K562 (cell line): ENCODE measurements around the gene MICAL2. TPM values are rescaled to one million over a fixed set of nuclear protein-coding genes. Genes with fewer than 3 reads are reported as not detected.

Experiments
- ATAC-seq: fragments of 200-7000 bp; cut with Tn5 transposase; 3 replicates; pipeline ENCODE4 v1.9.1; 2020; ENCODE audit warnings: moderate library complexity
- BruUV-seq: library from RNA; stranded (reverse); fragments of 400-500 nt; replicated peaks from 2 replicates; lab custom pipeline; 2021; lab: Mats Ljungman, UMichigan
- CTCF ChIA-PET: fragments of 300-600 bp; formaldehyde crosslinking; extraction: SDS; loops from one replicate; lab custom pipeline; 2021; ENCODE audit warnings: low intra/inter-chr PET ratio; lab: Yijun Ruan, JAX
- POLR2A ChIA-PET: fragments of 300-600, 350-650 bp; sonication (Branson Sonifier 250); formaldehyde crosslinking; extraction: SDS; loops from one replicate; lab custom pipeline; 2021; ENCODE audit warnings: antibody characterized with exemption, inconsistent platforms; lab: Yijun Ruan, JAX
- DNase-seq, 4 experiments: peaks; one replicate each; pipeline versions ENCODE4 v3.0.0 to v3.0.0-alpha.2; 2011 to 2018; ENCODE audit warnings: low spot score in 3 of 4, mixed read lengths in 3 of 4; ENCODE audit errors: extremely low read depth in 1 of 4
- FAIRE-seq: peaks from 2 replicates; lab custom pipeline; 2011; peaks lifted over from hg19 to GRCh38; lab: Jason Lieb, UNC
- H2AFZ ChIP-seq: 2 replicates; pipeline ENCODE4 v1.6.0; 2011; ENCODE audit warnings: low read depth, low read length, control low read depth, inconsistent platforms
- H3K27ac ChIP-seq: fragments of 200-600 bp; 3 replicates; pipeline ENCODE4 v1.8.0; 2011; ENCODE audit warnings: low read depth, mild to moderate bottlenecking, control low read depth, inconsistent platforms, low read length, moderate library complexity, mixed read lengths; ENCODE audit errors: extremely low read depth
- H3K27me3 ChIP-seq, 2 experiments: fragments of 300-600 bp in 1 of 2; 2 replicates in 1 of 2; 3 replicates in 1 of 2; pipeline versions ENCODE4 v1.6.0 to v1.8.0; 2011; ENCODE audit warnings: inconsistent platforms in 2 of 2, low read length in 2 of 2, mild to moderate bottlenecking in 1 of 2, mixed read lengths in 1 of 2, moderate library complexity in 1 of 2; ENCODE audit not compliant: control insufficient read depth in 2 of 2, insufficient read depth in 2 of 2
- H3K36me3 ChIP-seq: fragments of 300-600 bp; 3 replicates; pipeline ENCODE4 v1.8.0; 2011; ENCODE audit warnings: mild to moderate bottlenecking, low read length, inconsistent platforms; ENCODE audit not compliant: control insufficient read depth, insufficient read depth
- H3K4me1 ChIP-seq, 2 experiments: fragments of 200-600 bp in 1 of 2; replicated peaks in 1 of 2; 2 replicates in 1 of 2; 3 replicates in 1 of 2; pipeline versions ENCODE4 v1.5.1 to v1.8.0; 2011; ENCODE audit warnings: inconsistent platforms in 2 of 2, low read length in 2 of 2, mild to moderate bottlenecking in 1 of 2, mixed read lengths in 1 of 2, moderate library complexity in 1 of 2; ENCODE audit not compliant: control insufficient read depth in 2 of 2, insufficient read depth in 2 of 2
- H3K4me2 ChIP-seq: 2 replicates; pipeline ENCODE4 v1.6.1; 2011; ENCODE audit warnings: low read length, control low read depth, inconsistent platforms, mixed read lengths; ENCODE audit not compliant: insufficient read depth
- H3K4me3 ChIP-seq: fragments of 200-600 bp; sonication (generic), shearing (Covaris generic); 2 replicates; pipeline ENCODE4 v1.5.1; 2016; ENCODE audit warnings: control low read depth, inconsistent platforms
- H3K79me2 ChIP-seq: fragments of 200-600 bp; 3 replicates; pipeline ENCODE4 v1.8.0; 2011; ENCODE audit warnings: low read length, inconsistent platforms; ENCODE audit not compliant: control insufficient read depth, insufficient read depth
- H3K9ac ChIP-seq, 2 experiments: 2 replicates each; pipeline versions ENCODE4 v1.6.0 to v1.6.1; 2011; ENCODE audit warnings: low read depth in 2 of 2, low read length in 2 of 2, control low read depth in 1 of 2, inconsistent platforms in 1 of 2, mild to moderate bottlenecking in 1 of 2, mixed read lengths in 1 of 2; ENCODE audit not compliant: insufficient read depth in 1 of 2
- H3K9me1 ChIP-seq: one replicate; pipeline ENCODE4 v1.6.0; 2011; ENCODE audit warnings: inconsistent platforms, mild to moderate bottlenecking, low read length, moderate library complexity; ENCODE audit not compliant: control insufficient read depth, insufficient read depth
- H3K9me3 ChIP-seq: replicated peaks from 2 replicates; pipeline ENCODE4 v1.5.1; 2011; ENCODE audit warnings: low read depth, low read length, inconsistent platforms; ENCODE audit not compliant: control insufficient read depth, insufficient read depth
- H4K20me1 ChIP-seq: replicated peaks from 2 replicates; pipeline ENCODE4 v1.6.1; 2011; ENCODE audit warnings: low read length, inconsistent platforms, mixed read lengths; ENCODE audit not compliant: control insufficient read depth, insufficient read depth
- HDAC8 ChIP-seq: fragments of 450-650 bp; IDR thresholded peaks from 2 replicates; pipeline ENCODE4 v1.6.1; 2016; ENCODE audit warnings: mild to moderate bottlenecking, missing genetic modification characterization, moderate library complexity, missing compliant biosample characterization
- HMGN3 ChIP-seq: IDR thresholded peaks from 2 replicates; pipeline ENCODE4 v1.6.1; 2011; ENCODE audit warnings: borderline replicate concordance, low read depth, mild to moderate bottlenecking, mixed read lengths, low read length; ENCODE audit not compliant: insufficient read length; ENCODE audit errors: extremely low read depth
- NFRKB ChIP-seq: fragments of 450-650 bp; IDR thresholded peaks from 2 replicates; pipeline ENCODE4 v1.6.1; 2016; ENCODE audit warnings: low read depth
- NFYB ChIP-seq: IDR thresholded peaks from 2 replicates; pipeline ENCODE4 v1.6.1; 2011; ENCODE audit warnings: mild to moderate bottlenecking, moderate library complexity; ENCODE audit not compliant: insufficient read length; ENCODE audit errors: extremely low read depth
- RBM39 ChIP-seq: fragments of 200-400 bp; formaldehyde crosslinking; optimal IDR thresholded peaks from 2 replicates; pipeline ENCODE3; 2018; ENCODE audit warnings: low read depth, low read length
- ZNF143 ChIP-seq: sonication (generic); formaldehyde crosslinking; IDR thresholded peaks from 2 replicates; pipeline ENCODE4 v1.9.0; 2022; ENCODE audit warnings: mild to moderate bottlenecking, missing genetic modification reagents
- ZNF212 ChIP-seq: fragments of 450-650 bp; formaldehyde crosslinking; IDR thresholded peaks from 2 replicates; pipeline ENCODE4 v1.4.0; 2020; ENCODE audit warnings: mild to moderate bottlenecking
- ZNF79 ChIP-seq: fragments of 250-450 bp; sonication (Bioruptor Pico); IDR thresholded peaks from 2 replicates; pipeline ENCODE4 v1.4.0; 2020; ENCODE audit warnings: low read depth, mild to moderate bottlenecking, moderate library complexity
- WGBS: fragments of 100-300 bp; shearing (Covaris generic); methylation state at CpG from one replicate; pipeline ENCODE4 v1.1.6; 2016; ENCODE audit warnings: low coverage, mixed read lengths; ENCODE audit not compliant: insufficient coverage; ENCODE audit errors: missing lambda C conversion rate; 5-methylcytosine and 5-hydroxymethylcytosine counted together
- in situ Hi-C: fragments of 300-500 bp; cut with MboI; formaldehyde crosslinking; loops from 4 replicates; pipeline ENCODE4 v1.15.0; 2018; ENCODE audit warnings: inconsistent platforms, mixed read lengths
- intact Hi-C: fragments of 100-400 bp; cut with micrococcal nuclease; formaldehyde crosslinking; loops from 2 replicates; pipeline ENCODE4 v1.14.2; 2022
- polyA plus RNA-seq, 8 experiments: library from polyadenylated mRNA; depleted of rRNA in 4 of 8; stranded (reverse) in 5 of 8; unstranded in 3 of 8; fragments of >200 nt; fragmentation: Nextera tagmentation in 2 of 8; fragmentation: Illumina TruSeq in 1 of 8; extraction: Ambion mirVana in 2 of 8; extraction: Trizol in 1 of 8; gene quantifications; 2 replicates each; pipeline versions ENCODE4 v1.2.1 to v1.2.3, GENCODE V29; 2011 to 2014; ENCODE audit warnings: inconsistent platforms in 1 of 8, missing spikeins in 1 of 8
- total RNA-seq, 7 experiments: library from RNA; depleted of rRNA in 6 of 7; stranded (reverse); fragments of >200 nt in 6 of 7; fragmentation: Illumina TruSeq in 2 of 7; extraction: Trizol in 2 of 7; gene quantifications; 2 replicates each; pipeline versions ENCODE4 v1.2.1 to v1.2.3, GENCODE V29; 2011 to 2021; ENCODE audit warnings: low replicate concordance in 1 of 7
- TF ChIP-seq, protein P1 (sequence below): sonication (generic); formaldehyde crosslinking; IDR thresholded peaks from 2 replicates; pipeline ENCODE4 v1.8.1; 2023; ENCODE audit warnings: mild to moderate bottlenecking, missing genetic modification reagents
- TF ChIP-seq, protein P2 (sequence below), 2 experiments: fragments of 200-800 bp in 1 of 2; sonication (Bioruptor generic) in 1 of 2; sonication (generic) in 1 of 2; formaldehyde crosslinking in 1 of 2; IDR thresholded peaks in 1 of 2; conservative IDR thresholded peaks in 1 of 2; 2 replicates each; pipeline versions ENCODE4 v1.5.0 to v1.6.1; 2016 to 2020; ENCODE audit warnings: missing compliant biosample characterization in 1 of 2, missing genetic modification characterization in 1 of 2, missing genetic modification reagents in 1 of 2
- TF ChIP-seq, protein P3 (sequence below), 2 experiments: fragments of 450-650 bp; IDR thresholded peaks; 2 replicates each; pipeline ENCODE4 v1.6.1; 2016
- TF ChIP-seq, protein P4 (sequence below): fragments of 250-450 bp; sonication (Bioruptor Pico); IDR thresholded peaks from 2 replicates; pipeline ENCODE4 v1.8.0; 2021; ENCODE audit warnings: mild to moderate bottlenecking, moderate library complexity

Gene MICAL2
- total and polyA plus RNA-seq, 9 of the 15 experiments (the other 6 are each of a cell fraction or from before 2014, with no cell fraction given): 4.7 to 64.2 (median 33.6) TPM

DNA sequence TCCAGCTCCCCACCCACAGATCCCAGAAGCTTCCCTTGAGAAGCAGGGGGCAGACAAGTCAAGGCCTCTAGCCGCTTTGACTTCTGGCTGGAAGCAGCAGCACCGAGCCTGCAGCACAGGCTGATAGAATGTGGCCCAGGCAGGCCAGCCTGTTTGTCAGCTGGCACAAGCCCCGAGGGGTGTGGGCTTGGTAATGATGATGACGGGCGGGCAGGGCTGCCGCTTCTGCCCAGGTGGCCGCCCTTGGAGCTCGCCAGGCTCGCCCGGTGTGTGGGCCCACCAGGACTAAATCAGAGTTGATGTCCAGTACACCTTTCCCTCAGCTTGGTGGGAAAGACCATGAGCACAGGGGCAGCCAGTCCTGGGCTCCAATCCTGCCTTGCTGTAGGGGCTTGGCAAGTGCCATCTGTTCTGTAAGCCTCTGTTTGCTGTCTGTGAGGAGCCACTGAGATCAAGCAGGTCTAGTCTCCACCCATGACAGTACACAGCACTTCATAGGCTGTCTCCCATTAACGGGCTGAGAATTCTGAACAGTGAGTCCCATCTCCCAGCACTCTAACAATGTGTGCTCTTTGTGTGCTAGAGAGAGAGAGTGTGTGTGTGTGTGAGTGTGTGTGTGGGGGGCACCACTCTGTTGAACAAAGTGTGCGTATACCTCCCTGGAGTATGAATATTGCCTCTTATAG lies 26.8 kb downstream of the MICAL2 start (continued):
- TF ChIP-seq, protein P1, sequence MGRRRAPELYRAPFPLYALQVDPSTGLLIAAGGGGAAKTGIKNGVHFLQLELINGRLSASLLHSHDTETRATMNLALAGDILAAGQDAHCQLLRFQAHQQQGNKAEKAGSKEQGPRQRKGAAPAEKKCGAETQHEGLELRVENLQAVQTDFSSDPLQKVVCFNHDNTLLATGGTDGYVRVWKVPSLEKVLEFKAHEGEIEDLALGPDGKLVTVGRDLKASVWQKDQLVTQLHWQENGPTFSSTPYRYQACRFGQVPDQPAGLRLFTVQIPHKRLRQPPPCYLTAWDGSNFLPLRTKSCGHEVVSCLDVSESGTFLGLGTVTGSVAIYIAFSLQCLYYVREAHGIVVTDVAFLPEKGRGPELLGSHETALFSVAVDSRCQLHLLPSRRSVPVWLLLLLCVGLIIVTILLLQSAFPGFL (CRISPR knock-in tag): no peak
- no peak for TF ChIP-seq HDAC8
- TF ChIP-seq RBM39: no peak
- TF ChIP-seq, all 486 proteins: peak for 4

DNA sequence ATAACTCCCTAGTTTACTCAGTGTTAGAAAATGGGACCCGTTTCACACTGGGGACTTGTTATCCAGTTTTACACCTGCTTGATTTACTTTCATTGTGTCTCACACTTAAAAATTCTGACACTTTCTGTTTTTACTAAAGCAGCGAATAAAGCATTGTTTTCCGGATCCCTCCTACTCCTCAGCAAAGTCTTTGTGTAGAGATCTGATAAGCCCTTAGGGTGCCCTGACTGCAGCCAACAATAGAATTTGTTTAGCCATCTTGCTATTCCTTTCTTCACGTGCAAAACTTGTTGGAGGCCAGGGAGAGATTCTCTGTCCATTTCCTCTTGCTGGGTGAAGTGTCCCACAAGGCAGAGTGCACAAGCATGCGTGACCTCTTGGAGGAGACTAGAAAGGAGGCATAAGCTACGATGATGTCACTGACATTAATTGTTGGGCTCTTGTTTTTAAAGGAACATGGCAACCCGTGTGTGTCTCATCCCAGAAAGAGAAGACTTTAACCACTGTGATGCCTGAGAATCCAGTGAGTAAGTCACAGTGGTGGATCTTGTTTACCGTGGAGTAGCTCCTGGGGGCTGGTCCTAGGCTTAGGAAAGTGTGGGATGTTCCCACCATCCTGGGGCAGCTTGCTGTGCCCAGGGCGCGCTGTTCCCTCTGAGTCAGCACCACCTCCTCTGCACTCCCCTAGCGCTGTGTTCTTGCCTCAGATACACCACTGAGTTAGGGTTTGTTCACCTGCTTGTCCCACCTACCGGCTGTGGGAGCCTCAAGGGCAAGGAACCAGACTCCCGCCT lies 27.7 kb downstream of the MICAL2 start:
- no peak overlapping the region for H3K4me3 ChIP-seq
- DNase-seq (no peak), FAIRE-seq (peak; percentile 35), ATAC-seq (peak; percentile 25)
- H3K9ac ChIP-seq: peak overlapping the region in 1 of 2 experiments; percentile 74; a peak in 2 of 4 replicates
- no peaks in the 10 kb centered on the region for H3K9me3 ChIP-seq
- POLR2A ChIA-PET: interaction anchor here (0.8 to 4.4 kb wide), 3 partner anchors 13 to 96 kb away, joined by 3 to 37 read pairs (median 5); no protein-coding TSS in a partner anchor
- H3K4me2 ChIP-seq: no peak overlapping the region
- peaks cover 19% of the 10 kb centered on the region for H3K36me3 ChIP-seq
- H3K9me1 ChIP-seq: no peaks in the 10 kb centered on the region
- no peak overlapping the region for H2AFZ ChIP-seq
- CTCF ChIA-PET: no interaction called here
- H3K27me3 ChIP-seq: no peaks in the 10 kb centered on the region
- 59% methylated on average over 13 of the region's 13 CpGs for WGBS
- in situ Hi-C loops (no loop called here), intact Hi-C loops (no loop called here)
- no peak overlapping the region for H3K27ac ChIP-seq
- H3K4me1 ChIP-seq: peaks cover 12 to 28% of the 10 kb centered on the region in 2 experiments; a peak in 4 of 5 replicates
- no TSS peak for BruUV-seq
- H3K79me2 ChIP-seq: no peaks in the 10 kb centered on the region
- H4K20me1 ChIP-seq: no peaks in the 10 kb centered on the region
- no peak for TF ChIP-seq ZNF143 (CRISPR knock-in tag)
- TF ChIP-seq NFYB: no peak
- TF ChIP-seq HMGN3: no peak
- TF ChIP-seq, protein P2, sequence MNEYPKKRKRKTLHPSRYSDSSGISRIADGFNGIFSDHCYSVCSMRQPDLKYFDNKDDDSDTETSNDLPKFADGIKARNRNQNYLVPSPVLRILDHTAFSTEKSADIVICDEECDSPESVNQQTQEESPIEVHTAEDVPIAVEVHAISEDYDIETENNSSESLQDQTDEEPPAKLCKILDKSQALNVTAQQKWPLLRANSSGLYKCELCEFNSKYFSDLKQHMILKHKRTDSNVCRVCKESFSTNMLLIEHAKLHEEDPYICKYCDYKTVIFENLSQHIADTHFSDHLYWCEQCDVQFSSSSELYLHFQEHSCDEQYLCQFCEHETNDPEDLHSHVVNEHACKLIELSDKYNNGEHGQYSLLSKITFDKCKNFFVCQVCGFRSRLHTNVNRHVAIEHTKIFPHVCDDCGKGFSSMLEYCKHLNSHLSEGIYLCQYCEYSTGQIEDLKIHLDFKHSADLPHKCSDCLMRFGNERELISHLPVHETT (CRISPR knock-in tag; conservative IDR thresholded peaks at IDR 0.05 in 1 of 2, IDR thresholded peaks at IDR 0.05 in 1 of 2): peak in 1 of 2 experiments; percentile 37; a peak in 1 of 4 replicates
- no peak for TF ChIP-seq NFRKB
- TF ChIP-seq ZNF79: no peak
- TF ChIP-seq, protein P3, sequence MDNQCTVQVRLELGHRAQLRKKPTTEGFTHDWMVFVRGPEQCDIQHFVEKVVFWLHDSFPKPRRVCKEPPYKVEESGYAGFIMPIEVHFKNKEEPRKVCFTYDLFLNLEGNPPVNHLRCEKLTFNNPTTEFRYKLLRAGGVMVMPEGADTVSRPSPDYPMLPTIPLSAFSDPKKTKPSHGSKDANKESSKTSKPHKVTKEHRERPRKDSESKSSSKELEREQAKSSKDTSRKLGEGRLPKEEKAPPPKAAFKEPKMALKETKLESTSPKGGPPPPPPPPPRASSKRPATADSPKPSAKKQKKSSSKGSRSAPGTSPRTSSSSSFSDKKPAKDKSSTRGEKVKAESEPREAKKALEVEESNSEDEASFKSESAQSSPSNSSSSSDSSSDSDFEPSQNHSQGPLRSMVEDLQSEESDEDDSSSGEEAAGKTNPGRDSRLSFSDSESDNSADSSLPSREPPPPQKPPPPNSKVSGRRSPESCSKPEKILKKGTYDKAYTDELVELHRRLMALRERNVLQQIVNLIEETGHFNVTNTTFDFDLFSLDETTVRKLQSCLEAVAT (IDR thresholded peaks at IDR 0.05): no peak
- TF ChIP-seq, protein P4, sequence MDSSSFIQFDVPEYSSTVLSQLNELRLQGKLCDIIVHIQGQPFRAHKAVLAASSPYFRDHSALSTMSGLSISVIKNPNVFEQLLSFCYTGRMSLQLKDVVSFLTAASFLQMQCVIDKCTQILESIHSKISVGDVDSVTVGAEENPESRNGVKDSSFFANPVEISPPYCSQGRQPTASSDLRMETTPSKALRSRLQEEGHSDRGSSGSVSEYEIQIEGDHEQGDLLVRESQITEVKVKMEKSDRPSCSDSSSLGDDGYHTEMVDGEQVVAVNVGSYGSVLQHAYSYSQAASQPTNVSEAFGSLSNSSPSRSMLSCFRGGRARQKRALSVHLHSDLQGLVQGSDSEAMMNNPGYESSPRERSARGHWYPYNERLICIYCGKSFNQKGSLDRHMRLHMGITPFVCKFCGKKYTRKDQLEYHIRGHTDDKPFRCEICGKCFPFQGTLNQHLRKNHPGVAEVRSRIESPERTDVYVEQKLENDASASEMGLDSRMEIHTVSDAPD: no peak
- TF ChIP-seq ZNF212 (CRISPR knock-in tag): no peak
